MCF 10A (cell line): ENCODE measurements around the gene KRTAP10-7. TPM values are rescaled to one million over a fixed set of nuclear protein-coding genes. Genes with fewer than 3 reads are reported as not detected.

ENCODE experiments used
- BruUV-seq: library from RNA; stranded (reverse); fragments of 400-500 nt; replicated peaks from 2 replicates; lab custom pipeline; 2021; lab: Mats Ljungman, UMichigan
- CTCF ChIA-PET: fragments of 300-600 bp; sonication (Branson Sonifier 250); formaldehyde crosslinking; extraction: SDS; loops from one replicate; lab custom pipeline; 2021; ENCODE audit warnings: antibody characterized with exemption, inconsistent platforms; lab: Yijun Ruan, JAX
- POLR2A ChIA-PET: fragments of 300-600, 350-650 bp; sonication (Branson Sonifier 250); formaldehyde crosslinking; extraction: SDS; loops from one replicate; lab custom pipeline; 2020; ENCODE audit warnings: antibody characterized with exemption, inconsistent platforms; lab: Yijun Ruan, JAX
- DNase-seq: peaks from one replicate; pipeline ENCODE4 v3.0.0-alpha.2; 2018; ENCODE audit not compliant: unreplicated experiment
- H3K27ac Mint-ChIP-seq: one replicate; pipeline ENCODE4 v1.8.0; 2022; ENCODE audit warnings: mild to moderate bottlenecking, low read depth, mixed read lengths; ENCODE audit not compliant: unreplicated experiment
- H3K27me3 Mint-ChIP-seq: one replicate; pipeline ENCODE4 v1.8.0; 2022; ENCODE audit warnings: mixed read lengths; ENCODE audit not compliant: insufficient read depth, unreplicated experiment
- H3K36me3 Mint-ChIP-seq: one replicate; pipeline ENCODE4 v1.8.0; 2022; ENCODE audit warnings: mild to moderate bottlenecking, moderate library complexity, mixed read lengths; ENCODE audit not compliant: insufficient read depth, unreplicated experiment
- H3K4me1 Mint-ChIP-seq: one replicate; pipeline ENCODE4 v1.8.0; 2022; ENCODE audit warnings: mixed read lengths; ENCODE audit not compliant: insufficient read depth, unreplicated experiment
- H3K4me3 Mint-ChIP-seq: one replicate; pipeline ENCODE4 v1.8.0; 2022; ENCODE audit warnings: mild to moderate bottlenecking, moderate library complexity, mixed read lengths; ENCODE audit not compliant: unreplicated experiment
- H3K9me3 Mint-ChIP-seq: one replicate; pipeline ENCODE4 v1.8.0; 2022; ENCODE audit warnings: mixed read lengths; ENCODE audit not compliant: unreplicated experiment
- CTCF ChIP-seq: fragments of 200-600 bp; IDR thresholded peaks from one replicate; pipeline ENCODE4 v1.8.0; 2022; ENCODE audit warnings: antibody characterized with exemption, mild to moderate bottlenecking; ENCODE audit not compliant: unreplicated experiment
- intact Hi-C: fragments of 100-400 bp; cut with micrococcal nuclease; formaldehyde crosslinking; loops from 2 replicates; pipeline ENCODE4 v1.14.1; 2022
- total RNA-seq: library from RNA; stranded (reverse); gene quantifications from 2 replicates; pipeline ENCODE4 v1.2.3, GENCODE V29; 2022

KRTAP10-7 gene
- total RNA-seq, 1 experiment from 2014 or later = not detected

- intact Hi-C loops = no loop called here
- no peak for TF ChIP-seq CTCF
- Mint-ChIP-seq H3K27ac (no peak within 1 kb of the TSS), H3K4me3 (no peak within 1 kb of the TSS), H3K4me1 (peaks cover under 1% of the 10 kb centered on the region), H3K27me3 (peaks cover 19% of the 10 kb centered on the region), H3K9me3 (peaks cover under 1% of the 10 kb centered on the region), H3K36me3 (peaks cover 5% of the 10 kb centered on the region)
- ChIA-PET POLR2A (no interaction called here), CTCF (no interaction called here)
- DNase-seq = no peak
- BruUV-seq = no TSS peak
These were observed 7.7 kb upstream of the KRTAP10-7 start, which contains the start of gene KRTAP10-6 for GRCh38 chr21:44592446-44593311. KRTAP10-6 (minus strand) TSS chr21:44592505; CDS start chr21:44592484, 21 bp downstream.

- BruUV-seq = no TSS peak
- peaks cover 6% of the 10 kb centered on the region for H3K4me1 Mint-ChIP-seq
- no peak for DNase-seq
- intact Hi-C loops = no loop called here
- ChIA-PET POLR2A (no interaction called here), CTCF (interaction anchor here (0.6 kb wide), 1 partner anchor 133 kb away, joined by 3 read pairs; no protein-coding TSS in a partner anchor)
- no peak overlapping the region for H3K4me3 Mint-ChIP-seq
- H3K27me3 Mint-ChIP-seq = peaks cover 23% of the 10 kb centered on the region
- peaks cover 12% of the 10 kb centered on the region for H3K9me3 Mint-ChIP-seq
- TF ChIP-seq CTCF = no peak
- H3K27ac Mint-ChIP-seq = no peak overlapping the region
- H3K36me3 Mint-ChIP-seq = peaks cover 5% of the 10 kb centered on the region
These were observed 6.6 kb upstream of the KRTAP10-7 start for GRCh38 chr21:44593598-44594405.

GRCh38 chr21:44594406-44594916 lies 5.9 kb upstream of the KRTAP10-7 start:
- Mint-ChIP-seq H3K4me3 (no peak overlapping the region), H3K36me3 (peaks cover 5% of the 10 kb centered on the region), H3K27me3 (peaks cover 23% of the 10 kb centered on the region), H3K9me3 (peaks cover 14% of the 10 kb centered on the region), H3K4me1 (peaks cover 6% of the 10 kb centered on the region), H3K27ac (no peak overlapping the region)
- no TSS peak for BruUV-seq
- TF ChIP-seq CTCF = no peak
- intact Hi-C loops = no loop called here
- ChIA-PET POLR2A (no interaction called here), CTCF (interaction anchor here (0.6 kb wide), 1 partner anchor 133 kb away, joined by 3 read pairs; no protein-coding TSS in a partner anchor)
- DNase-seq = no peak
